NCI-H446 (cell line): Measurements from ENCODE around the gene SEMA3F.
A peak's percentile ranks its signal among the peaks of the same experiment; 100 is the strongest.

ENCODE experiments used
- DNase-seq, 2 experiments: peaks; one replicate each; lab custom pipeline; 2025; lab: John Stamatoyannopoulos, UW

The SEMA3F gene

DNA sequence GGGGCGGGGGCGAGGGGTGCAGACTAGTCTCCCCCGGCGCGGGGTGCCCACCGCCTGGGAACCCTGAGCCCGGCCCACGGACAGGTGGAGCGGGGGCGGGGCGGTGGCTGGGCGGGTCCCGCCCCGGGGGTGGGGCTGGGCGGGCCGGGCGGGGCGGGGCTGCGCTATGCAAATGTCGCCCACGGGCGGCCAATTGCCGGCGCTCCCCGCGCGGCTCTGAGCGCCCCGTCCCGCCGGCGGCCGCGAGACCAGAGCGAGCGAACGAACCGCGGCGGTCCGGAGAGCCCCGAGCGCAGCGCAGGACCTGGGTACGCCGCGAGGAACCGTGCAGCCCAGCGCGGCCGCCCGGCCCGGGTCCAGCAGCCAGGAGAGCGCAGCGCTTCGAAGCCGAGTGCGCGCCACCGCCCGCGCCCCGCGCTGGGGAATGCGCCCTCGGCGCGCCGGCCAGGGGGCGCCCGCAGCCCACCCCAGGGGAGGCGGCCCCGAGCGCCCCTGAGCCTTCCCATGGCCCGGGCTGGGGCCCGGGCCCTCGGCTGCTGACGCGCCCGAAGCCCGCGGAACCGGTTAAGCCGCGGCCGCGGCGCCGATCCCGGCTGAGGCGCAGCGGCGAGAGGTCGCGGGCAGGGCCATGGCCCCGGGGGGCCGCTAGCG, at the start of gene SEMA3F:
TSS of gene SEMA3F (plus strand) at position 485 of the 651 bp plus-strand sequence. CDS start 4,299 bp downstream, outside the sequence.
- peak; percentile 19 to 62 for DNase-seq

DNA sequence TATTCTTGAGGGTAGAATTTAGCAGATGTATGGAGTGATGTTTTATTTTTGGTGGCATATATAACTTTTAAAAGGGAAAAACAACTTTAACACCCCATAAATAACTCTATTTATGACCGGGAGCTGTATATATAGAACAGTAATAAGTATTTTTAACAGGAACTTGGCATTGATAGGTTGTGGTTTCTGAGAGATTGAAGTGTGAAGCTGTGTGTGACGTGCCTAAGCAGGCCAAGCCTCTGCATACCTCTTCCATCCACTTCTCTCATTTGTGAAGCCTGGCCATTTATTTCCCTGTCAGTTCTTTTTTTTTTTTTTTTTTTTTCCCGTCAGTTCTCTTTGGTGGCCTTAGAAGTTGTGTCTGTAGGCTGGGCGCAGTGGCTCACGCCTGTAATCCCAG, 43.4 kb upstream of the SEMA3F start:
- DNase-seq: no peak

DNA sequence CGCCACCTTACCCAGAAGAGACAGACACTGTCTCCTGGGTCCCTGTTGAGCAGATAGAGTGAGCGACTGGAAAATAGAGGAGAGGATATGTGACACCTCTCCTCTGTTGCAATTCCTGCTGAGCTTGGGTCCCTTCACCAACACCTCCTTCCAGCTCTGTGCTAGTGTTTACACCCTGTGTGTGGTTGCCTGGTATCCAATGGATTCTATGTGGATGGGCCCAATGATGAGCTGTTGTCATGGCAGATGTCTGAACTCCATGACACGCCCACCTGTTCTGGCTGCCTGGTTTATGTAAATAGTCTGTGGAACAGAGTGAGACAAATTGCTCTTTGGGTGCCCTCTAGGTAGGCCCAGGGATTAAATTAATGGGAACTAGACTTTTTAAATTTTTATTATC, 42.7 kb upstream of the SEMA3F start:
- no peak for DNase-seq

DNA sequence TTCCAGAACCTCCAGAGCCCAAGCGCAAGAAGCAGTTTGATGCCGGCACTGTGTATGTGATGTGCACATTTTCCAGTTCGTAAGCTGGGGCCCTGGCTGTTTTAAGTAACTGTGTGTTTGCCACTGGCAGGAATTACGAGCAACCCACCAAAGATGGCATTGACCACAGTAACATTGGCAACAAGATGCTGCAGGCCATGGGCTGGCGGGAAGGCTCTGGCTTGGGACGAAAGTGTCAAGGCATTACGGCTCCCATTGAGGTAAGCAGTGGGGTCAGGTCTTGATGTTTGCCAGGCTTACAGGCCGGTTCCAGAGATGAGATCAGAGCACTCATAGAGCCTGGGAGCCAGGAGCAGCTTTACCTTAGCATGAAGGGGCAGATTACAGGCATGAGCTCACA, 38.0 kb upstream of the SEMA3F start:
- no peak for DNase-seq

DNA sequence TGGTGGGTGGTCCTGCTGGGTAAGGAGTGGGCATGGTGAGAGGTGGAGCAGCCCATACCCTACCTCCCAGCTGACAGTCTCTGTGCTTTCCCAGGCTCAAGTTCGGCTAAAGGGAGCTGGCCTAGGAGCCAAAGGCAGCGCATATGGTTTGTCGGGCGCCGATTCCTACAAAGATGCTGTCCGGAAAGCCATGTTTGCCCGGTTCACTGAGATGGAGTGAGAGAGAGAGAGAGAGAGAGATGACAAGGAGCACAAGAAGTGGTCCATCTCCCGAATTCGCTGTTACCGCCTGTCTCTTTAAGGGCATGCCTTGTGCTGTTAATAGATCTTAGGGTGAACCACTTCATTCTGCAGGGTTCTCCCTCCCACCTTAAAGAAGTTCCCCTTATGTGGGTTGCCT, 36.9 kb upstream of the SEMA3F start:
- DNase-seq: no peak

DNA sequence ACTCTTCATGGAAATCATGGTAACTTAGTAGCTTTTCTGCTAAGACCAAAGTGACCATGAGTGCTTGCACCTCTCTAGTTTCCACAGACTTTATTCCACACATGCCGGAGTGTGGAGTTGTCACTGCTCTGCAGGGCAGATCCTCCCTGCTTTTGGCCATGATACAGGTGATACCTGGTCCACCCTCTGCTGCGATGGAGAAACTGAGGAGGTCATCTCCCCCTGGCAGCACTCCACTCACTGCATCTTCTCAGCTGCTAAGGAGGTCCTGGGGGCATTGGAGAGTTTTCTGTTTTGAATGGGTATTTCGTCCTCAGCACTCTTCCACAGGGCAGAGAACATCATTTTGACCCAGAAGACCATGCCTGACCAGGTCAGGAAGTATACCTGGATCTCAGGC, 35.3 kb upstream of the SEMA3F start:
- no peak for DNase-seq

DNA sequence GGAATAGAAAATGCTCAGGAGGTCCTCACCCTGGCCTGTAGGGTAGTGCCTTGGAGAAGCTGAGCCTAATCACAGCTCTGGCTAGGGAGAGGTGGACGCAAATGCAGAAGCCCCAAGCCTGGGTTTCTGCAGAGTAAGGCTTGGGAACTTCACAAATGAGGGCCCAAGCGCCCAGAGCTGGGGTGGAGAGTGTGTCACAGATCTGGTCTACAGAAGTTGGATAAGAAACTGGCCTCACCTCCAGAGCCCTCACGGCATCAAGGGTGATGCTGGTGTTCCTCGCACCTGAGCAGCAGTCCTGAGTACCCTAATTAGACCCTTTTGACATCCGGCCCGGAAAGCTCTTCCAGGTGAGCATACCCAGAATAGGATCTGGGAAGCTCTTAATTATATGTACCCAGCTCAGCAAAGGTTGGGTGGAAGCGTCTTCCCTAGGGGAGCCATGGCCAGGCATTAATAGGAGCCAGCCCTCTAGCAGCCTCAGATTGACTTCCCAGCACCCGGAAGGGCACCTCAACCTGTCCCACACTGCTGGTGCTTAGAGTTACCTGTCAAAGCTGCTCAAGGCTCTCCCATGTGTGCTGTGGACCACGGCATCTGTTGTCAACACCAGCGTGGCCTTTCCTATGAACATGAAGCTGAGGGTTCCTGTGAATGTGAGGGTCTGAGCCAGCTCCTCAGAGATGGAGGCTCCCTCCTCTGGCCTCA, 34.6 kb upstream of the SEMA3F start:
- DNase-seq: no peak

DNA sequence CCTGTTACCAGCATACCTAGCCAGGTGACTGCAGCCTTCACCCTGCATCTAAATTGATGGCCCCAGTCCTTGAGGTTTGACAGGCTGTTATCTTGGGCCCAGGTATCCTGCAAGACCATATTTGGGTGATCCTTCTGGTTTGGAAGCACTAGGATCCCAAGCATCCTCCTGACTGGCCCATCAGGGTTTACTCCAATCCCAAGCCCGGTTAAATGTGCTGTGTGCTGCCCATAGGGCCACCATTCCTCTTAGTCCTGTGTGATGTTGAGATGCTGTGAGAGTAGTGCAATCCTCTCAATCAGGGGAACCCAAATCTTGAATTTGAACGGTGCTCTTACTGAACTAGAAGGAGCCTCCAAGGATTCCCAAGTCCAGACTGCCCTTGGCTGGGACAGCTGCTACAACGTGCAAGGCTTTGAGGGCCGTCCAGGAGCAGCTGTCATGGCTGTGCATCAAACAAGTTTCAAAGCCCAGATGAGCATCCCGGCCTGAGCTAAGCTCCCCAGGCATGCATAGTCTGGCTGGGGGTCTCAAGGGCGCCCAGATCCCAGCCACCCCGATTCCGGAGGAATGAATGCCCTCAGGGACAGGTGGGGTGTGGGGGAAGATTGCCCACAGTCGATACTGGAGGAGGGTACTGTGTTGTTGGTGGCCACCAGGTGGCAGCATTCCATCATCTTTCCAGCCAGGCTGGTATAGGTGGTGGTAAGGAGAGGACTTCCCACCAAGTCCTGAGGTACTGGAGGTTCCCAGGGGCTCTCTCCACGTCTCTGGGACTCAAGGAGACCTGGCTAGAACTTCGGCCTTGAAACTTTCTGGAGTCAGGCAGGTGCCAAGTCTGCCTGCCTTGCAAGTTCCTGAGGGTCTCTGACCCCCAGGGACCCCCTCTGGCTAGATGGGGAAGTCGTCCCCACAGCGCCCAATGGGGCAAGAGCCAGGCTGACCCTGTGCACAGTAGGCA, 33.8 kb upstream of the SEMA3F start:
- DNase-seq: peak; percentile 48 to 63

DNA sequence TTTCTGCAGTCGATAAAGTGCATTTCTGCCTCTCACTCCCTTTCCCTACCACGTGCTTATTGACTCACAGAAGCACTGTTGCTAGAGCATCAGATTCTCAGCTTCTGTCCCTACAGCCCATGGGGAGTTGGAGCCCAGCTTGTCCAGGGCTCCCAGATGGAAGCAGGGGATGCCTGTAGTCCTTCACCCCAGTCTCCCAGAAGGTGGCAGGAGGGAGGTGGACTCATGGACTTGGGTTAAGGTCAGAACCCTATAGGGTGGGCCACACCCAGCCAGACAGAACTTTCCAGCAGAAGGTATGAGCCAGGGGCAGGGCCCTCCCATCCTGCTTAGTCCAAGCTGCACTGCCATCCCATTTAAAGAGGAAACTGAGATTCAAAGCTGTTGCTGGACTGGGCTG, 33.1 kb upstream of the SEMA3F start:
- no peak for DNase-seq

DNA sequence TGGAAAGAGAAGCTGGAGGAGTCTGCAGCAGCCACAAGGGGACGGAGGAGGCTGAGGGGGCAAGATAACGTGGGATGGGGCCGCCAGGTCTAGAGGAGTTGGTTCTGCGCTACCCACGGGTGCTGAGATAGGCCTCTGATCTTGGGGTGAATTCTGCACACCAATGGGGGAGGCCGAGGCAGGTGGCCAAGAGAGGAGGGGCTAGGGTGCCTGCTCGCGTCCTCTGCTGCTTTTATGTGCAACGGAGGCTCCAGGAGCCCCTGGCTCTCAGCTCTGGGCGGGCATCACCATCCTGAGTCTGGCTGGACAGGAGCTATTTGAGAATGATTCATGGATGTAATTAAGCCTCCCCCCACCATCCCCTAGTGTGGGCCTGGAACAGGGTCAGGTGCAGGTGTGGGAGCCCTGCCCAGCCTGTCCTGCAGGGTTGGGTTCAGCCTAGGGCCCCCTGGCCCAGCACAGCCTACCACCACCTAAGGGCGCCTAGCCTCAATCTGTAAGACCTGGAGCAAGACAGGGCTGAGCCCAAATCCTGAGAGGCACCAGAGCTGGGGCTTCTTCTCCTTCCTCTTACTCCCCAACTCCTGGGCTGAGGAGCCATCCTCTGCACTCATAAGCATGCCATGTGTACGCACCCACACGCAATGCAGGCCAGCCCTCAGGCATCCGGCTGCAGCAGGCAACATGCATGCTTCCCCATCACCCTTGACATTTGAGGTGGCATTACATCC, 32.3 kb upstream of the SEMA3F start:
- DNase-seq: no peak

DNA sequence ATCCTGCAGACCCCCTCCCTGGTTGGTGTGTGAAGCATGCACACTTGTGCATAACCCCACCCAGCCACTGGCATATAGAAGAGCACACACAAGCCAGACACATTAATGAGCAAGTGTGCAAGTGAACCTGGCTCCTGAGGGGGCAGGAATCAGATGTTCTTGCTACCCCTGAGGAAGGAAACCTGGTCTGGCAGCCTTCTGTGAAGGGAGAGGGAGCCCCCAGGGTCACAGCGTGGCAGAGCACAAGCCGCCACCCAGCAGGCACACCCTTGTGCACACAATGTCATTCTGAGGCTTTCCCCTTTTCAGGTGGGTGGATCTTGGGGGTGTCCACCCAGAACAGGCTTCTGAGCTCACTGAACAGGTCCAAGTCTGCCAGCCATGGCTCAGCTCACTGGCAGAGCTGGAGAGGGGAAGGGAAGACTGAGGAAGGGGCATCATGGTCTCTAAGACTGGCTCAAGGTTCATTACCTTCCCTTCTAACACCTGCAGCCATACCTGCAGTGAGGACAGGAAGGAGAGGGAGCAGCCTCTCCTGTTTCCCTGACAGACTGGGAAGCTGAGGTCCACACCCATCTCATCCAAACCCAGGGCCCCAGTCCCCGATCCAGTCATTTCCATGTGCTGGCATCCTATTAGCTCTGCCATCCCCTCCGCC, 31.6 kb upstream of the SEMA3F start:
- no peak for DNase-seq

DNA sequence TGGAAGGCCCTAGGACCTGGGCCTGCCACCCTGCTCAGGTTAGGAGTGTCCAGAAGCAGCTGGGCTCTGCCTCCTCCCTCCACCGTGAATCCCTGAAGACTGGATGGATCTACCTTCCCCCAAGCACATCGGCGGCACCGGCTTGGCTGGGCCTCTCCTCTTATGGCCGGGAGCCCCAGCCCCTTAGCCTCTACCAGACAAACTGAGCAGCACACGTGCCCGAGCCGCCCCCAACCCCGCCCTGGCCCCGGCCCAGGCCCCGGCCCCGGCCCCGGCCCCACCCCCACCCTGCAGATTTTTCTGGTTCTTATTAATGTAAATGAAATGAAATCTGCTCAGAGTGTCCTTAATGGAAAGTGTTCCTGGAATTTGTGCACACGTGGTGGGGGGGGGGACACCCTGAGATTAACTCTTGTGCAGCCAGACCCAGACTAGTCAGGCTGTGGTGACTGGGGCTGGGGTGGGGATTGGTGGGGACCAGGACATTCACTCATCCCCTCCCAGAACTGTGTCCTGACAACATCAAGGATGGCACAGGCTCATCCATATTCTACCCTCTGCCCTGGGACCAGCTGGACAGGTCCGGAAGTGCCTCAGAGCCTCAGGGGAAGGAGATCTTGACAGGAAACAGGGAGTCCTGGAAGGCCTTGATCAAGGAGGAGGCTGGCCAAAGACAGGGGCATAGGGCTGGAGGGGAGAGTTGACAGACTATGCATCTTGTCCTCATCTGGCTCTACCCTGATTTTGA, 30.9 kb upstream of the SEMA3F start:
- no peak for DNase-seq

DNA sequence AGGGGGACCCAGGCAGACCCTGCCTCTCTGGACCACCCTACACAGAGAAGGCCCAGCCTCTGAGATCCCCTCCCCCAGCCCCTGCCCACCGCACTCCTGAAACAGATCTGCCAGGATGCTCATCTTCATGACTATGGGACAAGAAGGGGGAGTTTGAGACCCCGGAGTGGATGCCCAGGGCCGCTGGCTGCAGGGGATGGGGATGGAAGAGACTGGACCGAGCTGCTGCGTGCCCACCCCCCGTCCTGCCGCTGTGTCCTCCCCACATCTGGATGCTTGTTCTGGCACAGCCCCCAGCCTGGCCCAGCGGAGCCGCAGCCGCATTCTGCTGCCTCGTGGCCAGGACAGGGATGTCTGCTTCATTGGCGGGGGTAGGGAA, 30.3 kb upstream of the SEMA3F start:
- no peak for DNase-seq

DNA sequence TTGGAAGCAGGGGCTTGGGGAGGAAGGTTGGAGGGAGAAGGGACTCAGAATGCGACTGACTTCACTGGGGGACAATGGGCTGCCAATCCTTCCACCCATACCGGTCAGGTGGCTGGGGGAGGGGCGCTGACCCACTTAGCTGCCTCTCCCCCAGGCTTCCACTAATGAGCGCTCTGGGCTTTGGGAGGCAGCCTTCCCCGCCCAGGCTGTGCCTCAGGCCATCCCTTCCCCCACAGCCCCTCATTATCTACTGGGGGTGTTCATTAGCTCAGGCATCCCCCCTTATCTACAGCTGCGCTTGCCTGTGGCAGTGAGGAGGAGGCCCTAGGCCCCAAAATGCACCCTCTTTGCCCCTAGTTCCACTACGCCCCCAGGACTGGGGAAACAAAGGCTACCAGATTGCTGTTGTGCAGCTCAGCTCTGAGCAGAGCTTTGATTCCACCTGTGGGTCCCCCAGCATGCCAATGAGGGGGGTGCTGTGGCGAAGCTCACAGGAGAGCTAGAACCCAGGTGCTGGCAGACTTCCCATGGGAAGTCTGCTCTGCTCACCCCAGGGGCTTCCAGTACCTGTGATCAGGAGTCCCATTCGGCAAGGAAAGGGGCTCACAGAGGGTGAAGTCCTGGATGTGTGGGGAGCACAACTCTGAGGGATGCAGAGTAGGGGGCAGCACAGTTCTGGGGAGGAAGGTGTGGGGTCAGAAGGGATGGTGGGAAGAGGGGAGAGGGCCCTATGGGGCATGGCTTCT, 29.4 kb upstream of the SEMA3F start:
- DNase-seq: no peak

DNA sequence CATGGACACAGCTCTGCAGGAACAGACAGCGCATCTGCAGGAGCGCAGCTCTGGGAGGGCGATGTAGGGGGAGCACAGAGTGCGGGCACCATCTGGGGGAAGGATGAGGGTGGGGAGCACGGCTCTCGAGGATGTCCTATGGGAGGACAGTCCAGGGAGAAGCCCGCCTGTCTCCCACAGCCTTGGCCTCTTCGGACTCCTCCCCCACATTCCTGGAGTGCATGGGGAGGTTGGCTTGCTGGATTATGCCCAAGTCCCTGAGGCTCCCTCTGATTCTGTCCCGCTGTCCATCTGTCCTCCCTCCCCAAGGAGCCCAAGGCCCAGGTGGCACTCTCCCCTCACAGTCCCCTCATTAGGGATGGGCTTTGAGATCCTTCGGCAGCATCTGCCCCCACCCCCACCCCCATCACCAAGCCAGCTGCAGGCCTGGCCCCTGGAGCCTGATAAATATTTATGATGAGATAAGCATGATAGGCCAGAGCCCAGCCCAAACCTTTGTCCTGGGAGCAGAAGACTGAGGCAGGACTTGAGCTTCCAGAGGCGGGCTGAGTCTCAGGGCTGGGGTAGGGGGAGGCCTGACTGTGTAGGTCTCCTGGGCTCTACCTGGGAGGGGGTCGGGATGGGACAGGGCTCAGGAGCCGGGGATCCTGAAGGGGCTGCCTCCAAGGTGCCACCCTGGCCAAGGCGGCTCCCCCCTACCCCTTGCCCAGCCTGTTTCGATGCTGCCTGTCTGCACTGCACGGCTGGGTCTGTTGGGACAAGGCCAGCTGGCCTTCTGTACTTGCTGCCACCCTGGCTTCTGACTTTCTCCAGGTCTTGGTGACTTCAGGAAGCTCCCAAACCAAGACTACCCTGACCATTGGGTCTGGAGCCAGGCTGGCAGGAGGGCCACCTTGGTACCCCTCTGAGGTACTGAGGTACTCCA, 28.6 kb upstream of the SEMA3F start:
- DNase-seq: no peak

DNA sequence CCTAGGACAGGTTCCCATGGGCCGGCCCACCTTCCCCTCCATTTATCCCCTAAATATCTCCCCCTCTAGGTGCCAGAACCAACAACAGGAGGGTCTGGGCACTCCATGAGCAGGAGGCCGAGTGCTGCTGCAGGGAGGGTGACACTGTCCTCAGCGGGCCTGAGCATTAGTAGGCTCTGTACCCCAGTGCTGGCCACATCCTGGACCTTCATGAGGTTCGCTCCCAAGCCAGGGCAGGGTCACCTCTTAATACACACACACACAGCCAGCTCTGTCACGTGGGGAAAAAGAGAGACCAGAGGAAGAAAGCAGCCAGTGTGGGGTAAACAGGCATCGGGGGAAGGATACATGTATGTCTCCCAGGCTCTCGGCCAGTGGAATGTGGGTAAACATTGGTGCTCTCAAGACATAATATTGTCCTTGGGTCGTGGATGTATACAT, 27.9 kb upstream of the SEMA3F start:
- no peak for DNase-seq

DNA sequence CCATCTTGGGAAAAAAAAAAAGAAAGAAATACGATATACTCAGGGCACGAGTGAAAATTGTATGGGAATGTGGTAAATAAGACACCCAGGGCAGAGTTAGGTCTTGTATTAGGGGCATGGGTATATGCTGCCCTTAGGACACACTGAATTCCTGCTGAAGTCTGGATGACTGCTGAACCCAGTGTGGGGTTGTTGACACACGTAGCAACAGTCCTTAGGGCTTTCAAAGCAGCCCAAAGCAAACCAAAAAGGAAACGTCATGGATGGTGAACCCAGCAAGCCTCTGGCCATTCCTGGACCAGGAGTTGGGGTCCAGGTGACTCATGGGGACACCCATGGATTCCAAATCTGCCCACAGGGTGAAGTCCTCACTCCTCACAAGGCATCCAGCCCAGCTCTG, 27.1 kb upstream of the SEMA3F start:
- DNase-seq: no peak

DNA sequence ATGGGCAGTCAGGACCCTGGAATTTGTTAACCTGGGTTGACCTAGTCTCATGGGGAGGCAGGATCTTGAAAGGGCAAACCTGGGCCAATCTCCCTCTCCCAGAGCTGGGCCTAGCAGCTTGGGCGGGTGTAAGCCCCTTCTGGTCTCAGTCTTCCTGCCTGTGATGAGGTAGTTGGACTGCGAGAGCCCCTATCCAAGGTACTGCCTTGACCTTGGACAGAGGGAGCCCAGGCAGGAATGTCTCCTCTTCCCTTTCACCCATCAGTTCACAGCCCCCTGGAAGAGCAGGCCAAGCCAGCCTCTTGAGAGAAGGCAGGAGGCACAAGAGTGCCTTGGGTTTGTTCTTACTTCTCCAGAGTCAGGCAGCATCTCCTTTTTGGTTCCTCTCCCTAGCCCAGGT, 24.7 kb upstream of the SEMA3F start:
- no peak for DNase-seq
